Type B pancreatic cell (in vitro differentiated cells): ENCODE data around the gene MRPL37. TPM values are rescaled to one million over a fixed set of nuclear protein-coding genes. Genes with fewer than 3 reads are reported as not detected.

ENCODE experiments used
- DNase-seq: peaks from one replicate; pipeline ENCODE4 v3.0.0; 2021; ENCODE audit warnings: mixed read lengths; ENCODE audit not compliant: unreplicated experiment; ENCODE audit errors: extremely low spot score
- H3K27ac Mint-ChIP-seq: 2 replicates; pipeline ENCODE4 v1.8.0; 2021; ENCODE audit warnings: mild to moderate bottlenecking, mixed read lengths
- H3K27me3 Mint-ChIP-seq: 2 replicates; pipeline ENCODE4 v1.8.0; 2021; ENCODE audit warnings: mixed read lengths
- H3K36me3 Mint-ChIP-seq: 2 replicates; pipeline ENCODE4 v1.8.0; 2021; ENCODE audit warnings: mixed read lengths
- H3K4me1 Mint-ChIP-seq: one replicate; pipeline ENCODE4 v1.8.0; 2021; ENCODE audit warnings: mixed read lengths; ENCODE audit not compliant: unreplicated experiment
- H3K4me3 Mint-ChIP-seq: 2 replicates; pipeline ENCODE4 v1.8.0; 2021; ENCODE audit warnings: mild to moderate bottlenecking, mixed read lengths
- H3K9me3 Mint-ChIP-seq: 2 replicates; pipeline ENCODE4 v1.8.0; 2021; ENCODE audit warnings: mixed read lengths
- CTCF ChIP-seq: fragments of 200-600 bp; sonication (generic); conservative IDR thresholded peaks from 2 replicates; pipeline ENCODE4 v1.5.0; 2021; ENCODE audit warnings: antibody characterized with exemption, mild to moderate bottlenecking
- total RNA-seq: library from RNA; stranded (reverse); gene quantifications from 2 replicates; pipeline ENCODE4 v1.2.1, GENCODE V29; 2021; ENCODE audit warnings: low replicate concordance

MRPL37 gene
- total RNA-seq, 1 donor from 2014 or later, result 78.4 TPM

GRCh38 chr1:54225986-54226559, 26.1 kb downstream of the MRPL37 start:
- peaks cover 25% of the 10 kb centered on the region for H3K36me3 Mint-ChIP-seq
- no peak overlapping the region for H3K4me3 Mint-ChIP-seq
- no peak for DNase-seq
- no peaks in the 10 kb centered on the region for H3K27me3 Mint-ChIP-seq
- peak overlapping the region; percentile 18 for H3K27ac Mint-ChIP-seq
- H3K4me1 Mint-ChIP-seq, result peaks cover 26% of the 10 kb centered on the region
- H3K9me3 Mint-ChIP-seq, result no peaks in the 10 kb centered on the region
- no peak for TF ChIP-seq CTCF

GRCh38 chr1:54227091-54227602, 27.2 kb downstream of the MRPL37 start:
- H3K36me3 Mint-ChIP-seq, result peaks cover 29% of the 10 kb centered on the region
- H3K27me3 Mint-ChIP-seq, result no peaks in the 10 kb centered on the region
- TF ChIP-seq CTCF, result no peak
- H3K9me3 Mint-ChIP-seq, result no peaks in the 10 kb centered on the region
- DNase-seq, result no peak
- H3K27ac Mint-ChIP-seq, result peak overlapping the region; percentile 50
- H3K4me3 Mint-ChIP-seq, result no peak overlapping the region
- H3K4me1 Mint-ChIP-seq, result peaks cover 26% of the 10 kb centered on the region

DNA sequence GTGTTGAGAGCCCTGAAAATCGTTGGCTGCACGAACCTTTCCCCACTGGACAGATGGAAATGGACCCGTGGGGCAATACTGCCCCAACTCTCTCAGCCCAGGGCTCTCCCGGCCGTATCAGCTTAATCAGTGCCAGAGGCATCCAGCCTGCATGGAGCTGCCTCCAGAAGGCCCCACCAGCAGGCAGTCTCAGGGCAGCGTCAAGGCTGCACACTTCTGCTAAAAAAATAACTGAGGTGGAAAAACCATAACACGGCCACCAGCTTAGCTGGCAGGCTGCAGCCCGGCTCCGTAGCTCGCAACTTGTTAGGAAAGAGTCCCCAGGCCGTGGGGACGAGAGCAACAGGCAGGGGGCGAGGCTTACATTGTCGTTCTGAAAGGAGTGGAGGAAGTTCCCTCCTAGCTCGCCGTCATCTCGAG, 27.9 kb downstream of the MRPL37 start:
- peaks cover 21% of the 10 kb centered on the region for H3K4me1 Mint-ChIP-seq
- DNase-seq, result no peak
- no peaks in the 10 kb centered on the region for H3K9me3 Mint-ChIP-seq
- H3K27ac Mint-ChIP-seq, result peak overlapping the region; percentile 50
- TF ChIP-seq CTCF, result peak; percentile 44
- H3K4me3 Mint-ChIP-seq, result no peak overlapping the region
- no peaks in the 10 kb centered on the region for H3K27me3 Mint-ChIP-seq
- peaks cover 29% of the 10 kb centered on the region for H3K36me3 Mint-ChIP-seq

DNA sequence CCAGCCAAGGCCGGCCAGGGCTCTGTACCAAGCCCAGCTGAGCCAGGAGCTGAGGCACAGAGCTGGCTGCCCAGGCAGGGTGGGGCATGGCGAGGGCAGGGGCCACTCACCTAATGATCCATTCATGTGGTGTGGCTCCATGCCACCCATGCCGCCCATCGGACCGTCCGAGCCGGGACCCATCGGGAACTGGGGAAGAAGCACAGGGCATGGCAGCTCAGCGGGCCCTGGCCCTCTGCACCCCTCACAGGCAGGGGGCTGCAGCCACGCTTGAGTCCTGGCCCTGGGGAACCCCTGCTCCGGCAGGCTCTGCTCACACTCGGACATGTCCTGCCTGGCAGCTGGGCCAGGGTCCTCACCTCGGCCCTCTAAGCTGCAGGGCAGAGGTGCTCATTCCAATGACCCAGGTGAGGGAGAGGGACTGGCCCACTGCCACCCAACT, 28.7 kb downstream of the MRPL37 start:
- DNase-seq, result no peak
- peaks cover 29% of the 10 kb centered on the region for H3K36me3 Mint-ChIP-seq
- H3K9me3 Mint-ChIP-seq, result no peaks in the 10 kb centered on the region
- no peak overlapping the region for H3K4me3 Mint-ChIP-seq
- H3K4me1 Mint-ChIP-seq, result peaks cover 20% of the 10 kb centered on the region
- peak overlapping the region; percentile 50 for H3K27ac Mint-ChIP-seq
- no peak for TF ChIP-seq CTCF
- H3K27me3 Mint-ChIP-seq, result no peaks in the 10 kb centered on the region

DNA sequence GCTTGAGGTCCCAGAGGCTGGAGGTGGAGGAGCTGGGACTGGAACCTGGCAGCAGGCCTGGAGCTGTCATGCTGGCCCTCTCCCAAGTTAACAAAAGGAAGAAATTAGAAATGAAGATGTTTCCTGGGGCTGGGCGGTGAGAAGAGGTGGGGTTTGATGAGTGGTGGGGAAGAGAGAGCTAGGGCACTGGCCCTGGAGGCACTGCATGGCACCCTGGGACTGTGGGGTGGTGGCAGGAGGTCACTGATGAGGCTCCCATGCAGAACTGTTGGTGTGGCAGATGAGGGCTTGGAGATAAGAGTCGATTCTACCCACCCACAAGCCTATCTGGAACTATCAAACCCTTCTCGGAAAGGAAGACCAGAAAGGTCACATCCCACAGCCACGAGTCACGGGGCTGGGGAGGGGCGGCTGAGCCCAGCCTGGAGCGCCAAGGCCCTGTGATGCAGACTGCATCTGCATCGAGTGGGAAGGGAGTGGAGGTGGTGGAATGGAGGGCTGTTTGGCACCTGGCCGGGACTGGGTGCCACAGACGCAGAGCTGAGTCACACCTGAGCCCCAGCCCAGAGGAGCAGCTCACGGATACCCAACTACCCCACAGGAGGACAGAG, 29.4 kb downstream of the MRPL37 start:
- TF ChIP-seq CTCF, result no peak
- Mint-ChIP-seq H3K27ac (peak overlapping the region; percentile 75), H3K9me3 (no peaks in the 10 kb centered on the region), H3K4me3 (no peak overlapping the region), H3K27me3 (no peaks in the 10 kb centered on the region), H3K36me3 (peaks cover 28% of the 10 kb centered on the region), H3K4me1 (peaks cover 12% of the 10 kb centered on the region)
- DNase-seq, result no peak
